Skeletal muscle tissue (tissue), 4 donors: ENCODE data around the gene PRKAG1. TPM values are rescaled to one million over a fixed set of nuclear protein-coding genes. Genes with fewer than 3 reads are reported as not detected.

Experiments used
- H3K27ac ChIP-seq: one replicate; pipeline ENCODE4 v1.7.0; 2013; ENCODE audit warnings: mild to moderate bottlenecking, low read depth, low read length, inconsistent platforms
- H3K27me3 ChIP-seq, 3 donors: one replicate each; pipeline ENCODE4 v1.7.0; 2013; ENCODE audit warnings: low read length in 3 of 3; ENCODE audit not compliant: control insufficient read depth in 3 of 3, insufficient read depth in 3 of 3
- H3K36me3 ChIP-seq, 3 donors: one replicate each; pipeline ENCODE4 v1.7.0; 2013; ENCODE audit warnings: low read length in 3 of 3; ENCODE audit not compliant: control insufficient read depth in 3 of 3, insufficient read depth in 3 of 3
- H3K4me1 ChIP-seq, 3 donors: one replicate each; pipeline ENCODE4 v1.7.0; 2013; ENCODE audit warnings: low read length in 3 of 3, mild to moderate bottlenecking in 3 of 3; ENCODE audit not compliant: control insufficient read depth in 3 of 3, insufficient read depth in 3 of 3
- H3K4me3 ChIP-seq, 3 donors: one replicate each; pipeline ENCODE4 v1.7.0; 2013; ENCODE audit warnings: low read length in 3 of 3
- H3K9ac ChIP-seq, 3 donors: one replicate each; pipeline ENCODE4 v1.7.0; 2013; ENCODE audit warnings: low read length in 3 of 3, mild to moderate bottlenecking in 3 of 3, moderate library complexity in 2 of 3, low read depth in 1 of 3
- H3K9me3 ChIP-seq, 3 donors: one replicate each; pipeline ENCODE4 v1.7.0; 2013; ENCODE audit warnings: low read length in 3 of 3; ENCODE audit not compliant: control insufficient read depth in 3 of 3
- total RNA-seq: library from RNA; depleted of rRNA; stranded (reverse); fragments of >200 nt; gene quantifications from one replicate; pipeline ENCODE4 v1.2.3, GENCODE V29; 2014
- donor health status: Osteomylitis.

The PRKAG1 gene
- total RNA-seq, 1 donor from 2014 or later = 41.8 TPM

DNA sequence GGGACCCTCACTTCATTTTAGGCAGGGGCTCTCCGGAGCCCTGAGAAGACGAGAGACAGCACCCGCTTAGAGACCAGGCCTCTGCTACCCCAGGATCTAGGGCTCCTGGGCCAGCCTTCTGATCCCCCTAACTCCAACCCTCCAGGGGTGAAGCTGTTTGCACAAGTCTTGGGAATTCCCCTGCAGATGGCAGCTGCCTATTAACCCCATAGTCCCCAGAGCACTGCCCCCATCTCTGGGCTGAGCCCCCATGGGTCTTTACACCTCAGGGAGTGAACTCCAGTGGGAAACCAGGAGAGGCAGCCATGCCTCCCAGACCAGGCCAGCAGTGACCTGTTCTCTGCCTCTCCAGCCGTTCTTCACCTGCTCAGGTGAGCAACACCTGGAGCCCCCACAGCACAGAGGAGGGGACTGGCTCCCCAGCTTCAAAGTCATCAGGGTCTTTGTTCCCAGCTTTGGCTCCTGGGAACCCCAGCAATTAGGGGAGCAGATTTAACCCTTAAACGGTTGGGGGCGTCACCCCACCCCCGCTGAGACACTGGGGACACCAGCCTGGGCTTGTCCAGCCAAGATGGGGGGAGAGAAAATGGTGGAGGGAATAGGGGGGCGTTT is 49.3 kb downstream of the PRKAG1 start:
- Histone ChIP-seq H3K27ac (no peak overlapping the region), H3K27me3 (peaks cover 50 to 61% (median 53%) of the 10 kb centered on the region in 3 donors), H3K4me3 (no peak overlapping the region), H3K9ac (no peak overlapping the region), H3K9me3 (no peaks in the 10 kb centered on the region), H3K36me3 (no peaks in the 10 kb centered on the region), H3K4me1 (peaks cover 11 to 20% (median 12%) of the 10 kb centered on the region in 3 donors)

DNA sequence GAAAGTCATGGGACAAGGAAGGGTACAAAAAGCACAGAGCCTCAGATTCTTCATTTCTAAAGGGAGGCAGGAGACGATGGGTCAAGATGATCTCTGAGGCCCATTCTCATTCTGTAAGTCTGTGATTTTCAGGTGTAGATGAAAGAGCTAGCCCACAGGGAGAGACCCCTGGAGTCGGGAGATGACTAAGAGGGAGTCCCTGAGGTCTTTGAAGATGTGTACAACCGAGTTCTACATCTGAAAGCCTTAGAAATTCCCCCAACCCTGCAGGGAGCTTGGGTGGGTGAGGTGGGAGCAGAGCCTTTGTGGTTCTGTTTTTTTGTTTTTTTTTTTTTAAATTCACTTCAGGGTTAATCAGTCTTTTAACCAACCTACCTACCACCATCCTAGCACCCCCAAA is 50.1 kb downstream of the PRKAG1 start:
- no peak overlapping the region for H3K27ac ChIP-seq
- no peaks in the 10 kb centered on the region for H3K36me3 ChIP-seq
- H3K4me3 ChIP-seq = no peak overlapping the region
- no peaks in the 10 kb centered on the region for H3K9me3 ChIP-seq
- no peak overlapping the region for H3K9ac ChIP-seq
- peaks cover 11 to 19% (median 12%) of the 10 kb centered on the region in 3 donors for H3K4me1 ChIP-seq
- peaks cover 42 to 53% (median 45%) of the 10 kb centered on the region in 3 donors for H3K27me3 ChIP-seq

DNA sequence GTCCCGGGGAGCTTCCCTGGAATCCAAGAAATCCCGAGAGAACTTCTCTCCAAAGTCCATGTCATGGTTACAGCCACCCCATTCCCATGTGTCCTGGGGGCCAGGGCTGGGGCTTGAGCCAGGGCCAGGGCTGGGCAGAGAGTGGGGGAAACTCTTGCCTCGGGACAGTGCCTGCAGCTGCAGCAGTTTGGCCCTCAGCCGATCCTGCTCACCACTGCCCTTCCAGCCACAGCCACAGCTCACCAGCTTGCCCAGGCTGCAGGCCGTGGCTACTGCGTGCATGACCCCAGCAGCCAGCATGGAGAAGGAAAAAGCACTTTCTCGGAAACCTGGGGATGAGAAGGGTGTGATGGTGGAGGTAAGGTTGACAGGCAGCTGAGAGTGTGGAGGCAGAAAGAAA is 50.6 kb downstream of the PRKAG1 start:
- Histone ChIP-seq H3K4me1 (peaks cover 11 to 18% (median 12%) of the 10 kb centered on the region in 3 donors), H3K36me3 (no peaks in the 10 kb centered on the region), H3K27ac (no peak overlapping the region), H3K27me3 (peaks cover 37 to 48% (median 41%) of the 10 kb centered on the region in 3 donors), H3K4me3 (no peak overlapping the region), H3K9me3 (no peaks in the 10 kb centered on the region), H3K9ac (no peak overlapping the region)

DNA sequence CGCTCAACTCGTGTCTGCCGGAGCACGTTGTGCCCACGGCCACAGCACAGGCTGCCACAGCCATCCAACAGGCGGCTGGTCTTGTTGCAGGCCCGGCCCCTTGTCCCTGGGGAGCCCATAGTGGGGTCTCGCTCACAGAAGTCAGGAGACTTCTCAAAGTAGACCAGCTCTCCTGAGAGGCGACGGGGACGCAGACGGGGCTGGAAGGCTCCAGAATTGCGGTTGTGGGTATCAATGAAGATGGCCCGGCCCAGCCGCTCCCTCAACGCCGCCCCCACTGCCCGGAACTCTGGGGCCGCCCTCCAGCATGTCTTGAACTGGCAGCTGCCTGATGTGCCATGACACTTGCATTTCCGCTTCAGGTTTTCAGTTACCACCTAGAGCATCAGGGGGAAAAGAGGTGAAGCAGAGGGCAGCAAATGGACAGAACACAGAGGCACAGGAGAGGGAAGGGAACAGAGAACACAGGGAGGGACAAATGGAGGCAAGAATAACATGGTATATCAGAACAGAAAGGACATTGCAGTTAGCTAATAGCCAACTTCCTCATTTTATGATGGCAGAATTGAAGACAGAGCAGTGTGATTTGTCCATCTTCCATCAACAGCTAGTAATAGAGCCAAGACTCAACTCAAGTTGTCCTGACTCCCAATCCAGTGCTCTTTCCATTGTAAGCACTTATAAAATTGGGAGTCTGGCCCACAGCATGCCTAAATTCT is 52.2 kb downstream of the PRKAG1 start:
- Histone ChIP-seq H3K4me1 (peaks cover 0 to 10% (median 8%) of the 10 kb centered on the region in 3 donors), H3K9ac (no peak overlapping the region), H3K4me3 (no peak overlapping the region), H3K27ac (no peak overlapping the region), H3K27me3 (peaks cover 22 to 33% (median 25%) of the 10 kb centered on the region in 3 donors), H3K36me3 (no peaks in the 10 kb centered on the region), H3K9me3 (no peaks in the 10 kb centered on the region)

DNA sequence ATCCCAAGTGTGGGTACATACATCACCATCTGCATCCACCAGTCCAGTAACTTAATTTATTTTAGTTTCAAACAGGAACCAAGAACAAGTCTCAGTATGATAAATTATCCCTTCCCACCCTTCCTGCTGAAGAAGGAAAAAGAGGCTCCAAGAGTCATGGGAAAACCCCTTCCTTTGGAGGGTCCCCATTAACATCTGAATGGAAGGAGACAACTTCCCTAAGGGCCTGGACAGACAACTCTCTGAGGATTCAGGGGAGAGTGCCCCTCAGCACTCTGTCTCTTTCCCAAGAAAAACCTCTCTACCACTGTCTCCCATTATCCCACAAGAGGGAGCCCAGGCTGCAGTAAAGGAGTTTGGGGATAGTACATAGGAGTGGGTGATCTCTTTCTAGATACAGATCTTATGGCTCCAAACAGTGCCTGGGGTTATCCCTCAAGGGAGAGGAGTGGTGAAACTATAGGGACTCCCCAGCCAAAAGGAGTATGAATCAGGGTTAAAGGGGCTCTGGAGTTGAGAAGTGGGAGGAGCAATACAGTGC is 53.2 kb downstream of the PRKAG1 start:
- H3K4me3 ChIP-seq = no peak overlapping the region
- H3K4me1 ChIP-seq = peaks cover 0 to 4% (median 4%) of the 10 kb centered on the region in 3 donors
- peaks cover 15 to 29% (median 19%) of the 10 kb centered on the region in 3 donors for H3K27me3 ChIP-seq
- H3K27ac ChIP-seq = no peak overlapping the region
- no peak overlapping the region for H3K9ac ChIP-seq
- H3K36me3 ChIP-seq = no peaks in the 10 kb centered on the region
- H3K9me3 ChIP-seq = no peaks in the 10 kb centered on the region

DNA sequence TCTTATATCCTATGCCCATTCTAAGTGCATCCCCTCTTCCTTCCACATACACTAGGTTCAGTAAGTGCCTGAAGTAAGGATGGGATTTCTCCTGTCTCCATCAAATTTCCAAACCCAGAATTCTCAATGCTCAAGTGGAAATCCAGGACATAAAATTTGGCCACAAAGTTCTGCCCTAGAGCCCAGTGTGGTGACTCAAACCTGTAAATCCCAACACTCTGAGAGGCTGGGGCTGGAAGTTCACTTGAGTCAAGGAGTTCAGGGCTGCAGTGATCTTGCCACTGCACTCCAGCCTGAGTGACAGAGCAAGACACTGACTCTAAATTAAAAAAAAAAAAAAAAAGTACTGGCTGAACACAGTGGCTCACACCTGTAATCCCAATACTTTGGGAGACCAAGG is 56.8 kb downstream of the PRKAG1 start:
- Histone ChIP-seq H3K4me3 (no peak overlapping the region), H3K27me3 (peaks cover 0 to 10% (median 6%) of the 10 kb centered on the region in 3 donors), H3K9me3 (no peaks in the 10 kb centered on the region), H3K9ac (no peak overlapping the region), H3K36me3 (no peaks in the 10 kb centered on the region), H3K27ac (no peak overlapping the region), H3K4me1 (peaks cover 6 to 13% (median 6%) of the 10 kb centered on the region in 3 donors)

DNA sequence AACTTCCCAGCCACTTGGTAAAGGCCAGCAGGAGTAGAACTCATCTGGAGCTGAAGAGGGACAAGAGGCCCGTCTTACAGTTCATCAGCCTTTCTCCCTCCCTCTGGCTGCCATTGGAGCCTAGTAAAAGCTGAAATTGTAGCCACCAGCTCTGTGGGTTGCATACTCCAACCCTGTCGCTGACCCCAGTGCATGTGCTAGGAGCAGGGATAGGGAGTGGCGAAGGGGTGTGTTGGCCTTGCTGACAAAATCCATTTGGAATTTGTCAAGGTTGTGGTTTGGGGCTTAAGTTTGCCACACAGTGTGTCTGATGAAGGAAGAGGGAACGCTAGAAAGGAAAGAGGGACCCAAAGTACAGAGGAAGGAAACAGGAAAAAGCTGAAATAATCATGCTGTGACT is 57.2 kb downstream of the PRKAG1 start:
- H3K27ac ChIP-seq = no peak overlapping the region
- H3K4me1 ChIP-seq = peaks cover 8 to 17% (median 11%) of the 10 kb centered on the region in 3 donors
- no peak overlapping the region for H3K9ac ChIP-seq
- no peaks in the 10 kb centered on the region for H3K36me3 ChIP-seq
- H3K9me3 ChIP-seq = no peaks in the 10 kb centered on the region
- peaks cover 0 to 7% (median 6%) of the 10 kb centered on the region in 3 donors for H3K27me3 ChIP-seq
- no peak overlapping the region for H3K4me3 ChIP-seq

DNA sequence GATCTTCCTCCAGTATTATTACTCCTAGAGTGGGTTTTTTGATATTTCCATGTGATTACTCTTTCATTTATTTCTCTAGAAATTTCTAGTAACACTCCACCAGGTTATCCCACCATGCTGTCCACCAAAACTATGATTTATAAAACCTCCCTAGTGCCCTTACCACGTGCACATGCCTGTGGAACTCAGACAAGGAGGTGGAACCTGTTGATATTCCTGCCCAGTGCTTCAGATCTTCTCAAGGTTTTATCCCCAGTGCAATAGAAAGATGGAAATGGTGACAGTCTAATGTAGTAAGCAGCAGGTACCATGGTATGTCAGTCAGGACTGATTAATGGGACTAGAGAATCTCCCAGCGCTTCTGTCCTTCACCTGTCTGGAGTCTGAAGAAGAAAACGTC is 57.7 kb downstream of the PRKAG1 start:
- H3K4me3 ChIP-seq = no peak overlapping the region
- no peak overlapping the region for H3K27ac ChIP-seq
- peaks cover 11 to 22% (median 15%) of the 10 kb centered on the region in 3 donors for H3K4me1 ChIP-seq
- peaks cover 0 to 7% (median 6%) of the 10 kb centered on the region in 3 donors for H3K27me3 ChIP-seq
- H3K9me3 ChIP-seq = no peaks in the 10 kb centered on the region
- H3K9ac ChIP-seq = no peak overlapping the region
- no peaks in the 10 kb centered on the region for H3K36me3 ChIP-seq

DNA sequence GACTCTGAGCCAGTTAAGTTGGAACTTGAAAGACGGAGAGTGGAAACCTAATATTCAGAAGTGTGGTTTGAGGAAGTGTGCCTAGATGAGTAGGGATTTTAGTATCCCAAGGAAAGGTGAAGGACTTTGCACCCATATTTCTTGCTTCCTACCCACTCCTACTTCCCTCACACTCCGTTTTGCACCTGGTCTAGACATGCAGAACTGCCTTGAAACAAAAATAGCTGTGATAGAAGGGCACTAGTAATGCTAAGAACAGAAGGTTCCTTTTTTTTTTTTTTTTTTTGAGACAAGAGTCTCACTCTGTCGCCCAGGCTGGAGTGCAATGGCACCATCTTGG is 60.6 kb downstream of the PRKAG1 start:
- Histone ChIP-seq H3K9me3 (no peaks in the 10 kb centered on the region), H3K27me3 (peaks cover 0 to 7% (median 6%) of the 10 kb centered on the region in 3 donors), H3K27ac (no peak overlapping the region), H3K4me1 (peaks cover 15 to 27% (median 15%) of the 10 kb centered on the region in 3 donors), H3K9ac (peak overlapping the region in 1 of 3 donors; percentile 28), H3K36me3 (no peaks in the 10 kb centered on the region), H3K4me3 (peak overlapping the region; percentile 74 to 94 (median 88))
